ENCODE data around the gene IGSF9B.

The IGSF9B gene

DNA sequence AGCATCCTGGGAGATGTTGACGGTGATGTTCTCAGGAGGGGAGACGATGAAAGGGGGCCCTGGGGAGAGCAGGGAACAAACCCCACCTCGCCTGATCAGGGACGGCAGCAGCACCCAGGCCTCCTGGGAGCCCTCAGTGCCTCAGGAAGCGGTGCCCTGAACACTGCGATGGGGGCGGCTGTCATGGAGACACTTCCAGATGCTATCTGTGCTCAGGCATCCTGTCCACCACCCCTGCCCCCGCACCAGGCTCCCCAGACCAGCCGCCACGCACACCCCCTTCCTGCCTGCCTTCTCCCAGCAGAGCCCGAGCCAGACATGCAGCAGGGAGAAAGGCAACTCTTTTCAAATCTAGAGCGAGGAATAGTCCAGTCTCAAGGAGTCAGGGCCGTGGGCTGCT, 20.6 kb downstream of the IGSF9B start:
- peak; percentile 86 for DNase-seq

DNA sequence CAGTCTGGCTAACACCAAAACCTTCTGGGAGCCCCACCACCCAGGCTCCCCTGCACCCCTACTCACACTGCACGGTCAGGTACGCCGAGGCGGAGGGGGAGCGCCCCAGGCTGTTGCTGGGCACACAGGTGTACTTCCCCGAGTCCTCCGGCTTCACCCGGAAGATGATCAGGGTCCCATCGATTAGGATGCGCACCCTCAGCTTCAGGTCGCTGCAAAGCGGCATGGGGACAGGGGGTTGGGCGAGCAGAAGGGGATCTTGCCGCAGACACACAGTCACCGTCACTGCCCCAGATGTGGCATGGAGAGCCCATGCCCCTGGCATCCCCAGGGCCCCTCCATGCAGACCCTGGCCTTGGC, 21.2 kb downstream of the IGSF9B start:
- no peak for DNase-seq

DNA sequence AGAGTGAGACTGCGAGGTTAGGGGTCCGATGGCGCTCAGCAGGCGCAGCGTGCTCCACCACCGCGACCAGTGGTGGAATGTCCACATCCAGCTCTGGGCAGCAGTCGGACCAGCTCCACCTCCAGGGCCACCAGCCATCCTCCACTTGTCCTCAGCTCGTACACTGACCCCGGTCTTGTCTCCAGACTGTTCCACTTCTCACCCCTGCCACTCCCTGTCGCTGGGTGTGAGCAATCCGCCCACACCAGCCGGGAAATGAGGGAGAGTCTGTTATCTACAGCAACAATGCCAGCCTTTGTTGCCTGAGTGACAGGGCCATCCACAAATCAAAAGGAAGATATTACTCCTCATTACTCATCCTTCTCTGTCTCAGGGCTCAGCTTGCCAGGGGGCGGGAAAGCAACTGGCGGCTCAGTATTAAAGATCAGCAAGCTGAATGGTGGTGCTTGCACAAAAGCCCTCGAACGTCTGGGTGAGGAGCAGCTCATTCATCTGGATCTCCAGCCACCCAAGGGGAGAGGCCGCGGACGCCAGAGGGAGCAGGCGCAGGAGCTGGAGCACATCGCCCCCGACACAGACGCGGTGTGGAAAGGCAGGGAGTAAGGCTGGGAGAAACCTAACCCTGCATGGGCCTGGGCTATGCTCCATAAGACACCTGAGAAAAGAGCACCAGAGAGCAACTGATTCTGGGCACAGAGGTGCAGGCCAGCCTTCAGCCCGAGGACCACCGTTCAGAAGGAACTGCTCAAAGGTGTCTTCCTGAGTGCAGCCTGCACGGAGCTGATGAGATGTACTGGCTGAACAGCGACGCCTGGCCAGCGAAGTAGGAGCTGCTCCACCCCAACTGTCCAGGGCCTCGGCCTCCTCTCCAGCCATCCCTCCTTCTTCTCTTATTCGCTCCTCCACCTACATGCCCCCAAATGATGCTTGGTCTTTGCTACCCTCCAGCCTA, 21.9 kb downstream of the IGSF9B start:
- DNase-seq, result no peak

DNA sequence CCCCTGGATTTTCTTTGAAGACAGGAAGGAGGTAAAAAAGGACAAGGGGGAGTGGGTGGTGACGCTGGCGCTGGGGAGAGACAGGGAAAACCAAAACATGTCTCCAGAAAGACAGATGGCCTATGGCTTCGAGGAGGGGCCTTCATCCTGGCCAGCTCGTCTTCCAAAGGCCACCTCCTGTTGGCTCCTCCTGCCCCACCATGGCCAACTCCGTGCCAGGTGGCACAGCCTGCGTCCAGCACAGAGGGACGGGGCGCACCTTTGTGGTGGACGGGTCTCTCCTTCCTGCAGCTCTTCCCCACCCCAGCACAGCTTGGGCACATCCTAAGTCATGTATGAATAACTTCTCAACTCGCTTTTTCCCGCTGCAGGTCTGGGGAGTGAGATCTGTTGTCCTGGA, 22.7 kb downstream of the IGSF9B start:
- no peak for DNase-seq

DNA sequence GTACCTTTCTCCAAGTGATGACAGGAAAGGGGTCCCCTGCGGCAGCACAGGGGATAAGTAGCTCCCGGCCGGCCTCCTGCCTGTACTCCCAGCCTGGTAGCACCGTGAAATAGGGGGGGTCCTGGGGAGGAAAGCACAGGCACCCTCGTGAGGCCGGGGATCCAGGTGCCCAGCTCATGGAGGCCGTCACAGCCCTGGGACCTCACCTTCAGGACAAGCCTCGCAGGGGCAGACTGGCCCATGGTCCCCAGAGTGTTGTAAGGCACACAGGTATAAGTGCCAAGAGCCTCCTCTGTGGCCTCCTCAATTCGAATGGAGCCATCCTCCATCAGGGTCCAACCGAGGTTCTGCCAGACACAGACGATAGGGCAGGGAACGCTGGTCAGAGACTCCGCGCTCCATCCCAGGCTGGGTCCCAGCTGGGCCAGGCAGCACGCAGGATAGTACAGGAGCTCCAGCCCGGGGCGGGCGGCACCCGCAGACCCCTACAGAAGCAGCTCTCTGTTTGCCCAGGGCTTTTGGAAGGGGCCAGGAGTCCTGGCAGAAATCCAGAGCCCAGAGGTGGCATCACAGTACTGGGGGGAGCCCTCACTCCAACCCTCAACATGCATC, 25.2 kb downstream of the IGSF9B start:
- DNase-seq, result no peak

DNA sequence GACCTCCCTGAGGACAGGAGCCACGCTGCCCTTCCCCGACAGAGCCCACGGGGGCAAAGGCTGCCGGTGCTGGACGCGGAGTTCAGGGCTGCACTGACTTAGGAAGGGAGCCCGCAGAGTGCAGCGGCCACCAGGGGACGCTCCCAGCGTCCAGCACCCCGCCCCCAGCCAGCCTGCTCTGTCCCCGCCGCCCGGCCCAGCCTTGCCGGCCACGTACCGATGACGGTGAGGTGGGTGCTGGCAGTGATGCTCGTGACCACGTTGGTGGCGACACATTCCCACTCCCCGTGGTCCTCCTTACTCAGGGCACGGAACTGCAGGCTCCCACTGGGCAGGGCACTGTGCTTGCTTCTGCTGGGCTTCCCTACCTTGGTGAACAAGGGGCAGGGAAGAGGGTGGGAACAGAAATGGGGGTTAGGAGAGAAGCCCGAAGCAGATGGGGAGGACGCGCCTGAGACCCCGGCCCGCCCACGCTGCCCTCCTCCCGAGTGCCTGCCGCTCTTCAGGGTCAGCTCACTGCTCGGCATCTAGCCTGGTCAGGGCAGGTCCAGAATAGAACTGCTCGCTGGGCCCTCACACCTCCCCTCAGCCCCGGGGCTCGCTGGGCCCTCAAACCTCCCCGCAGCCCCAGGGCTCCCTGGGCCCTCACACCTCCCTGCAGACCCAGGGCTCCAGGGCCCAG, 25.9 kb downstream of the IGSF9B start:
- no peak for DNase-seq

DNA sequence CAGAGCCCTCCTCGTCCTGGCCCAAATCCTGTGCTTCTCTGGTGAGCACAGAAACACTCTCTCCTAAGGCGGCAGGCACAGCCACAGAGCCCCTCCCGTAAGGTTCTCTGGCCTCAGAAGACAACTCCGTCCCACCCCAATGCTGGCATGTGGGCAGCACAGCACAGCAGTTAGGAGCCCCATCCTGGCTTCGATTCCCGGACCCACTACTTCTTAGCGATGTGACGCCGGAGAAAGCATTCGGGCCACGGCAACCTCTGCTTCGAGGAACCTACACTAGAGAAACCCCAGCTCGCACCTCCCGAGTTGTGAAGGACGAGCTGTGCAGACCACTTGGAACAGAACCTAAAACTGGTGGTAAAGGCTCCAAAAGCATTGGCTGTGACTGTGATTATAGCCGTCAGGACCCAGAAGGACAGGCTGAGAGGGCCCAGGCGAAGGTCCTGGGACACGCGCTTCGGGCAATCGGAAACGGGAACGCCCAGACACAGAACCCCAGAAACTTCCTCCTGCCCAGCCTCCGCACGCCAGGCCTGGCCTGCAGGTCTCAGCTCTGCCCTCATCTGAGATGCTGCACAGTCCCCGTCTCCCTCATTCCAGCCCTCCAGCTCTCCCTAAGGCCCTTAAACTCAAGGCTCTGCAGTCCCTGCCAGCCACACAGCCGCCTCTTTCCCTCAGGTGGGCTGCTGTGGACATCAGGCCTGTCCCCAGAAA, 26.6 kb downstream of the IGSF9B start:
- DNase-seq, result no peak

DNA sequence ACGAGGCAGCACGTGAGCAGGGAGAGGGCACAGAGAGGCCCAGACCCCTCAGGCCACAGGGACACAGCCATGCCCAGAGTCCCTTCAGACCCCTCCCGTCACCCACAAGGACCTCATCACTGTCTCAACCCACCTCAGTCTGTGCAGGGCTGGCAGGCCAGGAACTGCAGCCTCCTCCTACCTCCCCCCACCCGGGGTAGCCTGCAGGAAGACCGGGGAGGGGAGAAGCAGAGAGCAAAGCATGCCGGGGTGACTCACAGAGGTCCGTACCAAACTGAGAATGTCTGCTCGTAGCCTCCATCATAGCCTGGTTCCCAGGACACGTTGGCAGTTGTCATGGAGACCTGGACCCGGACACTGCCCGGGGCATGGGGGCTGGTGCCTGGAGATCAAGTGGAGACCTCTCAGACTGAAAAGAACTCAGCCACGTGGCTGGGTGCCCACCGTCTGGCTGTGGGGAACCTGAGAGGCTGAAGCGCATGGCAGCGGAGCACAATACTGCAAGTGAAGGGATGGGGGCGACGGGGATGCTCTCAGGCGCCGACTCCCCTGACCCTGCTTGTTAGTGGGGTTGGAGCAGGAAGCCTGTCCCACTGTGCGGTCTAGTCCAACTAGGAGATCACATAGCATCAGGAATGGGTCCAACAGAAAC, 27.2 kb downstream of the IGSF9B start:
- no peak for DNase-seq

DNA sequence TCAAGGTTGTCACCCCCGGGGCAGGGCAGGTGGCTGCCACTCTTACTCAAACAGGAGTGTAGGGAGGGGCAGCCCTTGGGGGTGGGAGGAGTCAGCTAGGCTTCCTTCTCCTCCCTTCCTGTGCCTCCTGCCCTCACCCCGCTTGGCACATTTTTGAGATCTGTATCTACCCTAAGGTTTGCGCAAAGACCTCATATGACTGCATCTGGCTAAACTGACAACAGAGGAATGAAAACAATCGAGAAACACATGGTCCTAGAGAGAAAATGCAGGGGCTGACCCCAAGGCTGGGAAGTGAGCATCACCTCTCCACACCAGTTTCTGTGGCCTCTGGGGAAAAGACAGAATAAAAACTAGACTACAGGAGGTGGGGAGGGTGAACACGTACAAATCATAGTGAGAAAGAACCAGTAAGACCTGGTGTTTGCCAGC, 28.1 kb downstream of the IGSF9B start:
- DNase-seq, result peak; percentile 100

DNA sequence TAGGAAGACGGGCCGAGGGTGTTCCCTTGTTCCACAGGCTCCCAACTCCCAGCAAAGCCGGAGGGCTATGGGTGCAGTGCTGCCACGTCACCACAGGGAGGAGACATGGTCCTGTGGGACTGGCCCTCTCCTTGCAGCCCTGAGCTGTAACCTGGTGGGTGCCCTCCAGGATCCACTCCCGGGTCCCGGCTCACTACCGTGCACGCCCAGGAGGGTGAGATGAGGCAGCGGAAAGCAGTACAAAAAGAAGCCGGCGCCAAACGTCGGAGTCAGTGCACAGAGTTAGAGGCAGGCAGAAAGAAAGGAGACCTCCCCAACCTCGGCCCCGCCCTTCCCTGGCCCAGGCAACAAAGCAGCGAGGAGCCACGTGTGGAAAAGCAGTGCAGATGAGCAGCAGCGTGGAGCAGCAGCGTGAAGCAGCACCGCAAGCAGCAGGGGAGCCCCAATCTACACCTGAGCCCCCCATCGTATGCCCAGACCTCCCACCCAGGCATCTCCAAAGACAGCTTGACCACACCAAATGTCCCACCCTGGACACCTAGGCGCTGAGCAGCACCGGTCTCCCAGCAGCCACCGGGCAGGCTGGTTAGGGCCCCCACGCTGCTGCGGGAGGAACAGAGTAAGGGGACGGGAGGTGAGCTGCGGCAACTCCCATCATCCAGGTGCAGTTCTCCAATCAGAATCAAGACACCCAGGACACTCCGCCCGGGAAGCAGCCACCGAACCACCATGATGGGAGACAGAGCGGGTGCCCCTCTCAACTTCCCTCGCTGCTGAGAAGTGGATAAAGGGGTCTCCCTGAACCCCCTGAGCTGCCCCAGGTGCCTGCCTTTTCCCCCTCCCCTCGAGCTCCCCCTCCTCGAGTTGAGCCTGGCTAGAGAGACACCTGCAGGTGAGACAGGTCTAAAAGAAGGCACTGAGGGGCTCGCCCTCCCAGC, 28.8 kb downstream of the IGSF9B start:
- DNase-seq, result peak; percentile 96

DNA sequence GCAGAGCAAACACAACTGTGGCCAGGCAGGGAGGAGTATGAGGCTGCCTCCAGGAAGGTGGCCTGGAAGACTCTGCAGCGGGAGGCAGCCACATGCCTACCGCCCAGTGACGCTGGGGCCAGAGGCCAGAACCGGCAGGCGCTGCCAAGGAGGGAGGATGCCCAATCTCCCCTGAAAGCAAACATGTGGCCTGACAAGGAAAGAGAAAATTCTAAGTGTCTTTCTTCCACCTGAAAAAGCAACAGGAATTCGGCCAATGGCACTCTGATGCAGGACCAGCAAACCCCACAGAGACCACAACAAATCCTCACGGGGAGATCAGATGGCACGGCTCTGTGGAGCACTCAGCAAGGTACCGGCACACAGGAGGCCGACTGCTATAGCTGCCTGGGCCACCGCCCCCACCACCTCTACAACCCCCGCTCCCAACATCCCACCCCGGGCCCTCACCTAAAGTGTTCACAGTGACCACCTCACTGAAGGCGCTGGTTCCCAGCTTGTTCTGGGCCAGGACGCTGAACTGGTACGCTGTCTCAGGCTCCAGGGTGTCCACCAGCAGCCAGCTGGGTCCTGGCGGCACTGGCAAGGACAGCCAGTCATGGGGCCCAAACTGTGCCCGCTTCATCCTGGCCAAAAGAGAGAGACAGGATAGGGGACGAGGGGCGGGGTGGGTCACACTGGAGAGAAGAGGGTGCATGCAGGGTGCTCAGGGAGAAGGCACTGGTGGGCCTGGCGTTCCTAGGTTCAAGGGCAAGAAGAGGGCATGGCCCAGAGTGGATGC, 30.1 kb downstream of the IGSF9B start:
- DNase-seq, result no peak

DNA sequence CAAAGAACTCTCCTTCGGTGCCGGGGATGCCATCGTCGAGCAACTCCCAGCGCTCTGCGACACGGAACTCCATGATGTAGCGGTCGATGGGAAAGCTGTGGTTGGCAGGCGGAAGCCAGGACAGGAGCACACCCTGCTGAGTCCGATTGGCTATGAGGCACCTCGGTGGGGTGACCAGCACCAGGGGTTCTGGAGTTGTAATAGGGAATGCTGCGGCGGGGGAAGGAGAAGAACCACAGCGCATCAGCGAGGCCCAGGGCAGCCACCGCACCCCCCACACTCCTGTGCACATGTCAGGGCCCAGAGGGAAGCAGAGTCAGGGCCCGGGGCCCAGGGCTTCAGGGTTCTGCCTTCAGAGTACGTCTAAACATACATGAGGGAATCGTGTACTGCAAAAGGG, 31.0 kb downstream of the IGSF9B start:
- DNase-seq, result no peak

DNA sequence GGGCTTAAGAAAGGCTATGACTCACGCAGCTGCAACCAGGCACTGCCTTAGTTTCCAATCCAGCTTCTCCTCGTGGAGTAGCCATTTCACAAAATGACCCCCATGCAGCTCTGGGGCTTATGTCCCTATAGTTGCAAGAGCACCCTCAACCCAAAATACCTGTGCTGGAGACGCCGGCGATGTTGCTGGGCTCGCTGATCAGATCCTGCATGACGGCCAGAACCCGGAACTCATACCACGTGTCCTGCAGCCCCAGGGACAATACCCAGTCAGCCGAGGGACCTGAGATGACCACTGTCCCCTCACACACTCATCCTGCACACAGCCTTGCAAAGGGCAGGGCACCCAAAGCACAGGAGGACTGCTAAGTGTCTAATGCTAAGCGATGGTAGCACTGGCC, 32.1 kb downstream of the IGSF9B start:
- no peak for DNase-seq

DNA sequence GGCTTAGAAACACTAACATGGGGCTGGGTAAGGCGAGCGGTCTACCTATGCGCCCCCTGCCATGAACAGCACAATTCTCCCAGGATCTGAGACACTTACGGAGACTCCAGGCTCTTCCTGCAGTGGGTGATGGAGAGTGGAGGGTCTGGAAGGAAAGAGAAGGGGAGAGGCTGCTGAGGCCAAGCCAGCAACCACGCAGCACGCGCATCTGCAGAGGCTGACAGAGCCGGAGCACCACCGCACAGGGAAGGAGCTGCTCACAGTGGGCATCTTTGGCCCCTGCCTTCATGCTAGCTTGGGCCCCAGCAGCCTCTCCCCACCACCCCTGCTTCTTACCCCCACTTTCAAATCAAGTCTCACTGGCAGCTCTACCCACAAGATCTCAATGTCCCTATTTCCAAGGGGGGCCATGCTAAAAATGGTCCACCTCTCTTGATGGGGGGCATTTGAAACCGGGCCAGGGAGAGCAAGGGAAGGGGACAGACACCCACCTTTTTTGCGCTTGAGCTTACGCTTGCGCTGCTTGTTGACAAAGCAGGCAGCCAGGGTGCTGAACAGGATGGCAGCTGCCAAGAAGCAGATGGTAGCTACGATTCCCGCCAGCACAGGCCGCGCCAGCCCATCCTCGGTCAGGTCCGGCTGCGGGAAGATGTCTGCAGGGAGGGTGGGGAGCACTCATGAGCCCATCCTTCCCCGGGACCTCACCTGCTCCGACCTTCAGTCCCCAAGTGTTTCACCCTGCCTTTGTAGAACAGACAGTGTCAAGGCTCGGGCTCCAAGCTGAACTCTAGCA, 34.5 kb downstream of the IGSF9B start:
- no peak for DNase-seq

DNA sequence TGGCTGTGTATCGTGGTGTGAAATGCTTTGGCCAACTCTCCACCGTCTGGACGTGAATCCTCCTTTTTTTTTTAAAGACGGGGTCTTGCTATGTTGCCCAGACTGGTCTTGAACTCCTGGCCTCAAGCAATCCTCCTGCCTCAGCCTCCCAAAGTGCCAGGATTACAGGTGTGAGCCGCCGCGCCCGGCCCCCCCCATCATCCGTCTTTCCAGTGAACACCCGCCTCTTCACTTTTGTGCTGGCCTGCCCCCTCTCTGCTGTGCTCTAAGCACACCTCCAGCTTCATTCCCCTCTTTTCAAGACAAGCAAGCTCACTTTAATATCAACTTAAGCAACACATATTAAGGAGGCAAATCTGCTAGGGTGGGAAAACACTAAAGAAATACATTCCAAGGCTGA, 35.3 kb downstream of the IGSF9B start:
- DNase-seq, result no peak

DNA sequence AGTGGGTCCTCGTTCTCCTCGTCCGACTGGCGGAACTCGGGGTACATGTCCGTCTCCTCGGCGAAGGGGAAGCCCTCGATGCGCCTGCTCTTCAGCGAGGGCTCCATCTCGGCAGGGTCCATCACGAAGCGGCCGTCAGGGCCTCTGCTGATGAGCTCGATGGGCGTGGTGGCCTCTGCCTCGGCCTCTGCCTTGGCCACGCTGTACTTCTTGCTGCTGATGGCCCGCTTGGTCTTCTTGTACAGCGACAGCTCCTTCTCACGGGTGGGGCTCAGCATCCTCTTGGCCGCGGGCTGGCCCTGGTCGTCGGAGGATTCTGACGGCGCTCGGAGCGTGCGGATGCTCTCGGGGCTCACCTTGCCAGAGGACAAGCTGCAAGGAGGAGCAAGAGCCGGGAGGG, 35.7 kb downstream of the IGSF9B start:
- DNase-seq, result no peak

DNA sequence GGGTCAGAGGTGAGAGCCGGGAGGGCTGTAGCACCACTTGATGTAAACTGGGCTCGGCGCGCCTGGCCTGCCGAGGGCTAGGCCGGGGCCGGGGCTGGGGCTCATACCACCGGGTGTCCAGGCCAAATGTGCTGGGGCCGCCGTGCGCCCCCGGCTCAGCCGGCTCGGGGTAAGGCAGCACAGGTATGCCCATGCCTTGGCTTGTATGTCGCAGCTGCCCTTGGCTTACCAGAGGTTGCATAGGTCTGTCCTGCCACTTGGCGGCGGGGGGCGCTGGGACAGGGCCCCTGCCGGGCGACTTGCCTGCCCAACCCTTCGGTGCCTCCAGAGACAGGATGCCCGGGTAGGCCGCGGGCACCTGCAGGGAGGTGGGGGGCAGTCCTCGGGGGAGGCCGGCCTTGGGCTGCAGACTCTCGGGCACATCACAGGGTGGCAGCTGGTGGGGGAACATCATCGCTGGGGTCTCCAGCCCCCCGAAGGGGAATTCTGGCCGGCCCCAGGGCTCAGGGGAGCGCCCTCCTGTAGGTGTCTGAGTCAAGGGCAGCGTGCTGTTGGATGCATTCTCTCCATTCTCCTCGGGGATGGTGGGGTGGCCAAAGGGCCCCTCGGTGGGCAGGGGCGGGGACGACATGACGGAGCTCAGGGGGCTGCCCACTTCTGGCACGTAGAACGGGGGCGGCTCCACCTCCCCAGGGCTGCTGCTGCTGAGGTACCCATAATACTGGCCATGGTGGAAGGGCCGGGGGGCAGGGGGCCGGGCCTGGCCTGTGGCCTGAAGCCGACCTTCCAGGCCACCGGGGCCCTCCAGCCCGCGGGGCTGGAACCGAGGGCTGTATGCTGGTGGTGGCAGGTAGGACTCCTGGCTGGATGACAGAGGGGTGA, 36.4 kb downstream of the IGSF9B start:
- DNase-seq, result no peak

DNA sequence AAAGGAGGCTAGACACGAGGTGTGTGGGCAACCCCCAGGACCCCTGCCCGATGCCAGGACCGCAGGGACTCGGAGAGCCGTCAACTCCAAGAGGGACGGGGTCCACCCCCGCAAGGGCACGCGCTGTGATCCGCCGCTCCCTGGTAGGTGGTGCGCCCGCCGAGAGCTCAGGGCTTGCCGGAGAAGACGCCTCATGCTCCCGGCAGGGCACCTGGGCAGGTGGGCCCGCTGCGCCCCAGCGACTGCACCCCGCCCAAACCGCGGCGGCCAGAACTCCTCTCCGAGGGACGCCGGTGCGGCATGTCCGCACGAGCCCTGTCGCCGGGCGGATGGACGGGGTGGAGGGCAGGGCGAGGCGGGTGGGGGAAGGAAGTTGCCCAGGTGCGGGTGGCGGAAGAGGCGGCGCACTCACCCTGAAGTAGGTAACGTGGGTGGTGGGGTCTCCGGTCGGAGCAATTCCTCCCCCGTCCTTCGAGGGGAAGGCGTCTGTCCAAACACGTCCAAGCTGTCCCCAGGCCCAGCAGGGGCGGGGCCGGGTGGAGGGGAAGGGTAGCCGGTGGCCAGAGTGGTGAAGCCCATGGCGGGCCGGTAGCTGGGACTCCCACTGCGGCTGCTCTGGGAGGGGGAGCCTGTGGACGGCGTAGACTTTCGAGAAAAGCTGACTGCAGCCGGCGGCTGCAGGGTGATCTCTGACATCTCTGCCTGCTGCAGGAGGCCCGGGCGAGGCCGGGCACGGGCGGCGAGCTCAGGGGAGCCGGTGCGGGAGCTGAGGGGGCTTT, 37.2 kb downstream of the IGSF9B start:
- DNase-seq, result no peak

All from GF-D8 (cell line).